ENCODE measurements around the gene VEZT.
"Not testable (repeated sequence)": the region's sequence is repeated elsewhere in the genome, so short reads cannot be mapped to it uniquely, and the experiment has no call there.

Gene VEZT

GRCh38 chr12:95258151-95258550, 40.5 kb downstream of the VEZT start:
- DNase-seq = no peak

- DNase-seq = no peak
Measured at GRCh38 chr12:95258803-95259202, 41.2 kb downstream of the VEZT start.

- DNase-seq = no peak
Measured at GRCh38 chr12:95259368-95259767, 41.8 kb downstream of the VEZT start.

- DNase-seq = no peak
Measured at GRCh38 chr12:95261109-95261508, 43.5 kb downstream of the VEZT start.

GRCh38 chr12:95262808-95263207, 45.2 kb downstream of the VEZT start:
- no peak for DNase-seq

GRCh38 chr12:95265765-95266164, 48.2 kb downstream of the VEZT start:
- DNase-seq = no peak

- DNase-seq = no peak
Measured at GRCh38 chr12:95266254-95266653, 48.6 kb downstream of the VEZT start.

- no peak for DNase-seq
Measured at GRCh38 chr12:95269892-95270291, 52.3 kb downstream of the VEZT start.

GRCh38 chr12:95271465-95271864, 53.9 kb downstream of the VEZT start:
- DNase-seq = no peak

GRCh38 chr12:95277139-95277538, 59.5 kb downstream of the VEZT start:
- no peak for DNase-seq

GRCh38 chr12:95279856-95280255, 62.2 kb downstream of the VEZT start:
- DNase-seq = no peak

- no peak for DNase-seq
Measured at GRCh38 chr12:95282266-95282665, 64.7 kb downstream of the VEZT start.

- DNase-seq = no peak
Measured at GRCh38 chr12:95283371-95283770, 65.8 kb downstream of the VEZT start.

- no peak for DNase-seq
Measured at GRCh38 chr12:95286713-95287112, 69.1 kb downstream of the VEZT start.

GRCh38 chr12:95291501-95291900, 73.9 kb downstream of the VEZT start:
- no peak for DNase-seq

GRCh38 chr12:95298916-95299315, 81.3 kb downstream of the VEZT start:
- no peak for DNase-seq

GRCh38 chr12:95300286-95300685, 82.7 kb downstream of the VEZT start:
- DNase-seq = no peak

GRCh38 chr12:95303476-95303875, 85.9 kb downstream of the VEZT start:
- DNase-seq = no peak

- DNase-seq = no peak
Measured at GRCh38 chr12:95304673-95305198, 87.1 kb downstream of the VEZT start.

GRCh38 chr12:95312656-95313055, 95.0 kb downstream of the VEZT start:
- DNase-seq = no peak

- DNase-seq = not testable (repeated sequence)
Measured at GRCh38 chr12:95314756-95315155, 97.1 kb downstream of the VEZT start.

- DNase-seq = no peak
Measured at GRCh38 chr12:95316798-95317197, 99.2 kb downstream of the VEZT start.

GRCh38 chr12:95318071-95318545, 100.5 kb downstream of the VEZT start:
- no peak for DNase-seq

GRCh38 chr12:95319694-95320331, 102.2 kb downstream of the VEZT start:
- no peak for DNase-seq

Measured in cerebellar nuclear complex (tissue), 1 donor.